ENCODE data around the gene COL13A1.

Gene COL13A1

GRCh38 chr10:69840773-69841172, 39.1 kb downstream of the COL13A1 start (continued):
- TF ChIP-seq CREB5 (CRISPR knock-in tag; IDR thresholded peaks at IDR 0.05; ENCODE audit: low read depth) = no peak

- TF ChIP-seq OSR1 (CRISPR knock-in tag; IDR thresholded peaks at IDR 0.05) (no peak), ZNF70 (CRISPR knock-in tag; IDR thresholded peaks at IDR 0.05) (no peak), TOX (CRISPR knock-in tag; IDR thresholded peaks at IDR 0.05; ENCODE audit: borderline replicate concordance) (no peak), RARB (CRISPR knock-in tag; IDR thresholded peaks at IDR 0.05) (no peak), BACH2 (CRISPR knock-in tag; IDR thresholded peaks at IDR 0.05; ENCODE audit: borderline replicate concordance) (no peak), CREB5 (CRISPR knock-in tag; IDR thresholded peaks at IDR 0.05; ENCODE audit: low read depth) (no peak), ISL1 (CRISPR knock-in tag; IDR thresholded peaks at IDR 0.05) (no peak), TSHZ2 (CRISPR knock-in tag; IDR thresholded peaks at IDR 0.05) (no peak), POU6F1 (CRISPR knock-in tag; IDR thresholded peaks at IDR 0.05; ENCODE audit: borderline replicate concordance, low read depth) (no peak), PPARA (CRISPR knock-in tag; IDR thresholded peaks at IDR 0.05; ENCODE audit: borderline replicate concordance) (no peak), CSRNP3 (CRISPR knock-in tag; IDR thresholded peaks at IDR 0.05) (no peak), SNAI2 (CRISPR knock-in tag; IDR thresholded peaks at IDR 0.05) (no peak)
- ATAC-seq = no peak
Measured at GRCh38 chr10:69842020-69842419, 40.3 kb downstream of the COL13A1 start.

- TF ChIP-seq TSHZ2 (CRISPR knock-in tag; IDR thresholded peaks at IDR 0.05) = no peak
- TF ChIP-seq CSRNP3 (CRISPR knock-in tag; IDR thresholded peaks at IDR 0.05) = no peak
- no peak for TF ChIP-seq ZC3H10 (CRISPR knock-in tag; IDR thresholded peaks at IDR 0.05)
- no peak for TF ChIP-seq CSDC2 (CRISPR knock-in tag; IDR thresholded peaks at IDR 0.05)
- TF ChIP-seq ZNF70 (CRISPR knock-in tag; IDR thresholded peaks at IDR 0.05) = no peak
- TF ChIP-seq ZFP30 (CRISPR knock-in tag; IDR thresholded peaks at IDR 0.05) = no peak
- TF ChIP-seq ZNF8 (CRISPR knock-in tag; IDR thresholded peaks at IDR 0.05) = no peak
- TF ChIP-seq GLIS3 (CRISPR knock-in tag; IDR thresholded peaks at IDR 0.05) = no peak
- TF ChIP-seq SNAI2 (CRISPR knock-in tag; IDR thresholded peaks at IDR 0.05) = no peak
- no peak for TF ChIP-seq ISL1 (CRISPR knock-in tag; IDR thresholded peaks at IDR 0.05)
- TF ChIP-seq ZFP3 (CRISPR knock-in tag; IDR thresholded peaks at IDR 0.05) = no peak
- ATAC-seq = no peak
Measured at GRCh38 chr10:69842882-69843281, 41.2 kb downstream of the COL13A1 start.

Data from SK-N-SH treated with all-trans-retinoic acid at 6 μM for 48 hours (cell line).